22Rv1 (cell line): ENCODE results near the gene XG.
"Not testable (repeated sequence)": the region's sequence is repeated elsewhere in the genome, so short reads cannot be mapped to it uniquely, and the experiment has no call there.

Experiments
- H3K27ac ChIP-seq: fragments of 450-650 bp; 2 replicates; pipeline ENCODE4 v1.5.1; 2017
- CTCF ChIP-seq: fragments of 450-650 bp; IDR thresholded peaks from 2 replicates; pipeline ENCODE4 v1.5.1; 2017; ENCODE audit warnings: mild to moderate bottlenecking
- ZFX ChIP-seq: fragments of 450-650 bp; IDR thresholded peaks from 2 replicates; pipeline ENCODE4 v1.6.1; 2017; ENCODE audit warnings: antibody characterized with exemption, borderline replicate concordance

The XG gene

DNA sequence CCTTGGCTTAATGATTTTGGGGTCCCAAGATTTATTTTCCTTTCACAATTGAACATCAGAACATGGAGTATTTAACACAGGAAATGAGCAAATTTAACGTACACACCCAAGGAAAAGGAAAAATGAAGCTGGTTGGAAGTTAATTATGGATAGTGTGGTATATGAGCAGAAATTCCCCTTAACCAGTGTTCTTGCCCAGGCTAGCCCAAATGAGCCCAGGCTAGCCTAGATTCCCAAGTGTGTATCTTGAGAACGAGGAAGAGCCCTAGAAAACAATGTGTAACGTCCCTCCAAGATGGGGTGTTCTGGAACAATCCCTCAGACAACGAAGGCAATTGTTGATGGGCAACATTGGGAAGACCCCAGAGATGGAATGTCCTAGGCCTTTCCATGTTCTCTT is 33.7 kb downstream of the XG start:
- no peak overlapping the region for H3K27ac ChIP-seq
- TF ChIP-seq ZFX (no peak), CTCF (no peak)

GRCh38 chrX:2788980-2789379 is 37.1 kb downstream of the XG start:
- H3K27ac ChIP-seq: no peak overlapping the region
- TF ChIP-seq CTCF (no peak), ZFX (no peak)

DNA sequence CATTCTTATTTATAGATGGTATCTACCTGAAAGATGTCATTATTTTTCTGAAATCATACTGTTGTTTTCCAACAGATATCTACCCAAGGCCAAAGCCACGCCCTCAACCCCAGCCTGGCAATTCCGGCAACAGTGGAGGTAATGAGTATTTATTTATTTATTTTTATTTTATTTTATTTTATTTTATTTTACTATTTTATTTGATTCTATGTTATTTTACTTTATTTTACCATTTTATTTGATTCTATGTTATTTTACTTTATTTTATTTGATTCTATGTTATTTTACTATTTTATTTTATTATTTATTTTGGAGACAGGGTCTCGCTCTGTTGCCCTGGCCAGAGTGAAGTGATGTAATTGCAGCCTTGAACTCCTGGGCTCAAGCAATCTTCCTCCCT is 37.7 kb downstream of the XG start:
- TF ChIP-seq CTCF (no peak), ZFX (no peak)
- H3K27ac ChIP-seq: no peak overlapping the region

- no peak for TF ChIP-seq ZFX
- TF ChIP-seq CTCF: no peak
- no peak overlapping the region for H3K27ac ChIP-seq
Measured at GRCh38 chrX:2793752-2794151, 41.9 kb downstream of the XG start.

GRCh38 chrX:2794336-2794735 is 42.5 kb downstream of the XG start:
- no peak overlapping the region for H3K27ac ChIP-seq
- TF ChIP-seq CTCF (no peak), ZFX (no peak)

DNA sequence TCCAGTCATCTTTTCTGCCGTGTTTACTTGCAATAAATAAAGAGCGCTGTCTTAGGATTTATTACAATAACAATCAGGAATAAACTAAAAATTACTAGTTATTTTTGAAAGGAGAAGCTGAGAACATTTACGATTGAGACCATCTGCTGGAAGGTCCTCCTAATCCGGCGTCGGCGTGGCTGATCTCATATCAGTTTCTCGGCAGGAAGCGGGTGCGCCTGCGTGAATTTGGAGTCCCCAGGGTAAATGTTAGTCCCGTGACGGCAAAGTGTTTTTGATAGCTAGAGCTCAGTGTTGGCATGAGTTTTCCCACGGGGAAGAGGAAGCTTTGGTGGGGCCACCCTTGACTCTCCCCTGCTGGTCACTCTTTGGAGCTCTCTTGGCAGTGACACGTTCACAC is 45.0 kb downstream of the XG start:
- not testable (repeated sequence) for H3K27ac ChIP-seq

DNA sequence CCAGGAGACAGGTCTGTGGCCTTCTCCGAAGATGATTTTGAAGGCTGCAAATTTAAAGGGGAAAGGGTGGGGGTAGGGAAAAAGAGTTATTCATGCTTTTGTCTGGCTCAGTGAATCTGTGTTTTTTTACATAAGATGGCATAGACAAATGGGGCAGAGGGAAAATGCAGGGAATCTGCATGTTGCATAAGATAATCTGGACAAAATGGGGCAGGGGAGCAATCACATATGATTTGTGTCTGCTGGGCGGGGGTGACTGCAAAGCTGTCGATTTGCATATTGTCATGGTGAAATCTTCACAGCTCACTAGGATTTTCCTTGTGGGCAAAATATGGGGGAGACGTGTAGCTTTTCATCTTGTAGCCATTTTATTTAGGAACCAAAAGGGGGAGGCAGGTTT is 47.5 kb downstream of the XG start:
- TF ChIP-seq ZFX (no peak), CTCF (no peak)

DNA sequence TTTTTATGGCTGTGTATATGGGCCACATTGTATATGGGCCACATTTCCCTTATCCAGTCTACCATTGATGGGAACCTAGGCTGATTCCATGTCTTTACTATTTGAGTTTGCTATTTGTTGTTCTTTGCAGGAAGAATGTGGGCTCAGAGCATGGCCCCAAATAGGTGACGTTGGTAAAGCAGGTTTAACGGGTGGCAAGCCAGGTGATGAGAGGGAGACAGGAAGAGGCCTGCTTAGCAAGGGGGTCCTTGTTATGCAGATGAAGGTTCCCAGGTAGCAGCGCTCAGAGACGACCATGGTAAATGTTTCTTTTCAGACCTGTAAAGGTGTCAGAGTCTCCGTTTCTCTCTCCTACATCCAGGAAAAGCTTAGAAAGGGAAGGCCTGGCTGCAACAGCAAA is 48.1 kb downstream of the XG start:
- not testable (repeated sequence) for H3K27ac ChIP-seq

More for the DNA sequence above, 47.5 kb downstream of the XG start:
- no peak overlapping the region for H3K27ac ChIP-seq

DNA sequence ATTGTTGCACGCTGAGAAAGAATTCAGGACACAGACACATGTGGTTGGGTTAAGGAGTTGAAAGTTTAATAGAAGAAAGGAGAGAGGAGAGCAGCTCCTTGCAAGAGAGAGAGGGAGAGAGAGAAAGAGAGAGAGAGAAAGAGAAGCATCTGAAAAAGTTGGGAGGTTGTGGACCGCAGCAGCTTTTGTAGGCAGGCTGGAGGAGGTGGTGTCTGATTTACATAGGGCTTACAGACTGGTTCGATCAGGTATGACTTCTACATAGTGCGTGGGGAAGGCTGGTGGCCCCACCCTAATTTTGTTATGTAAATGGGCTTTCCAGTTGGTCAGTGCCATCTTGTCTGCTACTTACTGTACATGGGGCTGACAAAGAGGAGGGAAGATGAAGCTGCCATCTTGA is 49.4 kb downstream of the XG start:
- H3K27ac ChIP-seq: no peak overlapping the region
- TF ChIP-seq CTCF: no peak
- no peak for TF ChIP-seq ZFX

- H3K27ac ChIP-seq: not testable (repeated sequence)
Measured at GRCh38 chrX:2802376-2803090, 50.7 kb downstream of the XG start.

- not testable (repeated sequence) for H3K27ac ChIP-seq
Measured at GRCh38 chrX:2803486-2803885, 51.6 kb downstream of the XG start.
